Measurements from ENCODE around the gene FYN. TPM values are rescaled to one million over a fixed set of nuclear protein-coding genes. Genes with fewer than 3 reads are reported as not detected.

FYN gene
- total and polyA plus RNA-seq, 9 of the 15 experiments (the other 6 are each of a cell fraction or from before 2014, with no cell fraction given) = 2.9 to 22.1 (median 11.4) TPM

DNA sequence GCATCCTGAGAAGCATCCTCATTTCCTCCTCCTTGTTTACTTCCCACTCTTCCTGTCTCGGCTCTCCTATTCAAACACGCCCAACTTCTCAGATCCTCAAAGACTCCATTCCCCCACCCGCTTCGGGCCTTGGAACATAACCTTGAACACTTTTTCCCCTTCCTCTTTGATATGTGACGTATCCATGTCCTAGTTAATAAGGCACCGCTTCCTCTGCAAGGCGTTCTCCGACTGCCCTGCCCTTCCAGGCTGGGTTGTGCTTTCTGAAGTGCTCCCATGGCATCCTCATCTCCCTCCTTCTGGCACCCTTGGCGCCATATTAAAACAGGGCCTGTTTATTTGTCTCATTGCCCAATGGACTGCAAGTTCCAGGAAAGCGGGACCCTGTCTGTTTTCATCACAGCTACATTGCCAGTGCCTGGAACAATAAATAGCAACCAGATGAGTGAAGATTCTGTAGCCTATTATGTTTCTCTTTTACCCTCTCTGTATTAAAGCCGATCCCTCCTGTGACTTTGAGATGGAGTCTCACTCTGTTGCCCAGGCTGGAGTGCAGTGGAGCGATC is 152.2 kb downstream of the FYN start:
- Histone ChIP-seq H3K36me3 (ENCODE audit: control insufficient read depth, insufficient read depth, low read length) (no peaks in the 10 kb centered on the region), H3K79me2 (ENCODE audit: control insufficient read depth, insufficient read depth, low read length) (no peaks in the 10 kb centered on the region), H3K27ac (ENCODE audit: extremely low read depth, low read depth, low read length) (no peak overlapping the region), H4K20me1 (replicated peaks; ENCODE audit: control insufficient read depth, insufficient read depth, low read length) (peaks cover 7% of the 10 kb centered on the region; the same call in 1 of the 2 replicates), H3K9ac (ENCODE audit: insufficient read depth in 1 of 2, low read depth in 2 of 2, low read length in 2 of 2) (no peak overlapping the region), H3K27me3 (ENCODE audit: control insufficient read depth in 2 of 2, insufficient read depth in 2 of 2, low read length in 2 of 2) (peaks cover 6 to 21% of the 10 kb centered on the region in 2 experiments), H3K9me3 (replicated peaks; ENCODE audit: control insufficient read depth, insufficient read depth, low read depth, low read length) (no peaks in the 10 kb centered on the region), H3K4me3 (no peak overlapping the region), H2AFZ (ENCODE audit: low read depth, low read length) (no peak overlapping the region), H3K9me1 (ENCODE audit: control insufficient read depth, insufficient read depth, low read length) (no peaks in the 10 kb centered on the region), H3K4me2 (ENCODE audit: insufficient read depth, low read length) (no peak overlapping the region), H3K4me1 (replicated peaks in 1 of 2; ENCODE audit: control insufficient read depth in 2 of 2, insufficient read depth in 2 of 2, low read length in 2 of 2) (no peaks in the 10 kb centered on the region)
- ATAC-seq (no peak), DNase-seq (ENCODE audit: extremely low read depth in 1 of 4, low spot score in 3 of 4) (no peak), FAIRE-seq (no peak)
- no TSS peak for BruUV-seq (replicated peaks)
- ChIA-PET POLR2A (no interaction called here), CTCF (ENCODE audit: low intra/inter-chr PET ratio) (interaction anchor here (1.5 kb wide), 1 partner anchor 276 kb away, joined by 7 read pairs; no protein-coding TSS in a partner anchor)
- 10% methylated on average over 12 of the region's 12 CpGs for WGBS (ENCODE audit: insufficient coverage, low coverage, missing lambda C conversion rate)
- intact Hi-C loops (cut with micrococcal nuclease) = no loop called here
- in situ Hi-C loops (cut with MboI) = loop anchor here (25.0 kb wide), 1 partner anchor 591 kb away; no protein-coding TSS in a partner anchor
- TF ChIP-seq POLR2H (tag; IDR thresholded peaks at IDR 0.05; ENCODE audit: low read depth) (no peak), TRIM28 (IDR thresholded peaks at IDR 0.05) (no peak), LEF1 (IDR thresholded peaks at IDR 0.05) (no peak), ARID4B (CRISPR knock-in tag; IDR thresholded peaks at IDR 0.05) (no peak), GABPB1 (CRISPR knock-in tag; IDR thresholded peaks at IDR 0.05) (no peak), MITF (IDR thresholded peaks at IDR 0.05) (no peak), E2F4 (CRISPR knock-in tag; IDR thresholded peaks at IDR 0.05; ENCODE audit: low read depth) (no peak), SETDB1 (IDR thresholded peaks at IDR 0.05; ENCODE audit: low read length) (no peak), SMAD2 (IDR thresholded peaks at IDR 0.05; ENCODE audit: low read depth, low read length) (no peak), HDAC1 (IDR thresholded peaks at IDR 0.05) (no peak), ID3 (CRISPR knock-in tag; IDR thresholded peaks at IDR 0.05) (no peak), ID3 (tag; IDR thresholded peaks at IDR 0.05) (no peak)

All from K562 (cell line).